ENCODE results near the gene WDR12.
"Not testable (repeated sequence)": the region's sequence is repeated elsewhere in the genome, so short reads cannot be mapped to it uniquely, and the experiment has no call there.

Gene WDR12

DNA sequence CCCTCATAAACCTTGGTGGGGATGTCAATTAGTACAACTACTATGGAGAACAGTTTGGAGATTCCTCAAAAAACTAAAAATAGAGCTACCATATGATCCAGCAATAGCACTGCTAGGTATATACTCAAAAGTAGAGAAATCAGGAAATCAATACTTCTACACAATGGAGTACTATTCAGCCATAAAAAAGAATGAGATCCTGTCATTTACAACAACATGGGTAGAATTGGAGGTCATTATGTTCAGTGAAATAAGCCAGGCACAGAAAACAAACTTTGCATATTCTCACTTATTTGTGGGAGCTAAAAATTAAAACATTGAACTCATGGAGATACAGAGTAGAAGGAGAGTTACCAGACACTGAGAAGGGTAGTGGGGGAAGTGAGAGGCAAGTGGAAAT is 6.0 kb downstream of the WDR12 start:
- H3K9me3 ChIP-seq (ENCODE audit: control extremely low read depth in 1 of 5, control insufficient read depth in 4 of 5, insufficient read depth in 2 of 5, low read depth in 1 of 5, low read length in 4 of 5); H3K27ac ChIP-seq (ENCODE audit: insufficient read depth in 1 of 2, low read depth in 1 of 2, low read length in 2 of 2, poor library complexity in 1 of 2, severe bottlenecking in 2 of 2); H3K4me3 ChIP-seq (ENCODE audit: control insufficient read depth in 1 of 7, extremely low read depth in 1 of 7, insufficient read depth in 4 of 7, low read depth in 2 of 7, low read length in 6 of 7); POLR2A ChIA-PET; DNase-seq; H3K27me3 ChIP-seq (replicated peaks in 2 of 5; ENCODE audit: control insufficient read depth in 4 of 5, insufficient read depth in 5 of 5, low read length in 4 of 5): not testable (repeated sequence)
- CTCF ChIA-PET, result interaction anchor here (1.5 kb wide), 1 partner anchor 35 kb away, joined by 4 read pairs; no protein-coding TSS in a partner anchor
- Histone ChIP-seq H3K36me3 (ENCODE audit: control insufficient read depth in 4 of 4, insufficient read depth in 4 of 4, low read length in 3 of 4) (peaks cover 0 to 19% (median 13%) of the 10 kb centered on the region in 4 experiments), H3K4me1 (ENCODE audit: control extremely low read depth in 1 of 4, control insufficient read depth in 4 of 4, insufficient read depth in 4 of 4, low read length in 3 of 4) (peaks cover 0 to 15% (median 6%) of the 10 kb centered on the region in 4 experiments)

DNA sequence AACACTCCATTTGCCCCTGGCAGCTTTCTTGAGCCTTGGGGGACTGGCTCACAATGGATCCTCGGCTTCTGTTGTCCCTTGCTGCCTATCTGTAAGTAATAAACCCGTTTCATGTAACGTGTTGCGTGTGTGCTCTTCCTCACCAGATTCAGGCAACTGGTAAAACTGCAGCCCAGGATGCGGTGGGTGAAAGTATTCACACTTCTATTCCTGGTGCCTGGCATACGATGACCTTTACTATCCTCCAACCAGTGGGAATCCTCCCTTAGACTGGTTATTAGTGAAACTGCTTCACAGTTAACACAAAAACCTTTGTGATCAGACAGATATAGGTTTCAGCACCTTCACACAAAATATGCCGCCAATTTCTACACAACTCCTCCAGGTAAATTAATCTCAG is 26.3 kb downstream of the WDR12 start:
- Histone ChIP-seq H3K4me1 (ENCODE audit: control extremely low read depth in 1 of 4, control insufficient read depth in 4 of 4, insufficient read depth in 4 of 4, low read length in 3 of 4) (no peaks in the 10 kb centered on the region), H3K4me3 (ENCODE audit: control insufficient read depth in 1 of 7, extremely low read depth in 1 of 7, insufficient read depth in 4 of 7, low read depth in 2 of 7, low read length in 6 of 7) (no peak overlapping the region), H3K36me3 (ENCODE audit: control insufficient read depth in 4 of 4, insufficient read depth in 4 of 4, low read length in 3 of 4) (peaks cover 13 to 70% (median 38%) of the 10 kb centered on the region in 4 experiments), H3K27me3 (replicated peaks in 2 of 5; ENCODE audit: control insufficient read depth in 4 of 5, insufficient read depth in 5 of 5, low read length in 4 of 5) (no peaks in the 10 kb centered on the region), H3K9me3 (ENCODE audit: control extremely low read depth in 1 of 5, control insufficient read depth in 4 of 5, insufficient read depth in 2 of 5, low read depth in 1 of 5, low read length in 4 of 5) (no peaks in the 10 kb centered on the region), H3K27ac (ENCODE audit: insufficient read depth in 1 of 2, low read depth in 1 of 2, low read length in 2 of 2, poor library complexity in 1 of 2, severe bottlenecking in 2 of 2) (no peak overlapping the region)
- WGBS (ENCODE audit: insufficient coverage), result 100% methylated on average over 5 of the region's 7 CpGs
- ChIA-PET CTCF (no interaction called here), POLR2A (interaction anchor here (0.5 kb wide), 1 partner anchor 118 kb away, joined by 3 read pairs; no protein-coding TSS in a partner anchor)
- no peak for DNase-seq

- ChIA-PET CTCF (no interaction called here), POLR2A (no interaction called here)
- Histone ChIP-seq H3K4me1 (ENCODE audit: control extremely low read depth in 1 of 4, control insufficient read depth in 4 of 4, insufficient read depth in 4 of 4, low read length in 3 of 4) (no peaks in the 10 kb centered on the region), H3K9me3 (ENCODE audit: control extremely low read depth in 1 of 5, control insufficient read depth in 4 of 5, insufficient read depth in 2 of 5, low read depth in 1 of 5, low read length in 4 of 5) (no peaks in the 10 kb centered on the region), H3K27me3 (replicated peaks in 2 of 5; ENCODE audit: control insufficient read depth in 4 of 5, insufficient read depth in 5 of 5, low read length in 4 of 5) (no peaks in the 10 kb centered on the region), H3K27ac (ENCODE audit: insufficient read depth in 1 of 2, low read depth in 1 of 2, low read length in 2 of 2, poor library complexity in 1 of 2, severe bottlenecking in 2 of 2) (no peak overlapping the region), H3K36me3 (ENCODE audit: control insufficient read depth in 4 of 4, insufficient read depth in 4 of 4, low read length in 3 of 4) (peaks cover 10 to 66% (median 33%) of the 10 kb centered on the region in 4 experiments), H3K4me3 (ENCODE audit: control insufficient read depth in 1 of 7, extremely low read depth in 1 of 7, insufficient read depth in 4 of 7, low read depth in 2 of 7, low read length in 6 of 7) (no peak overlapping the region)
- DNase-seq, result peak in 2 of 3 donors; percentile 6 to 13
- WGBS (ENCODE audit: insufficient coverage), result 100% methylated on average over 3 of the region's 5 CpGs
These were observed 27.3 kb downstream of the WDR12 start for GRCh38 chr2:202883987-202884675.

DNA sequence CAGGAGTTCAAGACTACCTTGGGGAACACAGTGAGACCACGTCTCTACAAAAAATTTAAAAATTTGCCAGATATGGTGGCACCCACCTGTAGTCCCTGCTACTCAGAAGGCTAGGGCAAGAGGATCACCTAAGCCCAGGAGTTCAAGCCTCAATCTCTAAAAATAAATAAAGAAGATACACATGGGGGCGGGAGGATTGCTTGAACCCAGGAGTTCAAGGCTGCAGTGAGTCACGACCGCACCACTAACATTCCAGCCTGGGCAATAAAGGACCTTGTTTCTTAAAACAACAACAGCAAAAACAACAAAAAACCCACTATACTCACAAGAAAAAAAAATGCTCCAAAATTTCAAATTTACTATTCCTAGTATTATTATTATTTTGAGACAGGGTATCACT is 29.9 kb downstream of the WDR12 start:
- H3K36me3 ChIP-seq (ENCODE audit: control insufficient read depth in 4 of 4, insufficient read depth in 4 of 4, low read length in 3 of 4), result peaks cover 2 to 53% (median 30%) of the 10 kb centered on the region in 4 experiments
- POLR2A ChIA-PET, result no interaction called here
- H3K4me1 ChIP-seq (ENCODE audit: control extremely low read depth in 1 of 4, control insufficient read depth in 4 of 4, insufficient read depth in 4 of 4, low read length in 3 of 4), result no peaks in the 10 kb centered on the region
- no peak overlapping the region for H3K4me3 ChIP-seq (ENCODE audit: control insufficient read depth in 1 of 7, extremely low read depth in 1 of 7, insufficient read depth in 4 of 7, low read depth in 2 of 7, low read length in 6 of 7)
- H3K27ac ChIP-seq (ENCODE audit: insufficient read depth in 1 of 2, low read depth in 1 of 2, low read length in 2 of 2, poor library complexity in 1 of 2, severe bottlenecking in 2 of 2), result no peak overlapping the region
- H3K9me3 ChIP-seq (ENCODE audit: control extremely low read depth in 1 of 5, control insufficient read depth in 4 of 5, insufficient read depth in 2 of 5, low read depth in 1 of 5, low read length in 4 of 5), result no peaks in the 10 kb centered on the region
- no peak for DNase-seq
- CTCF ChIA-PET, result no interaction called here
- H3K27me3 ChIP-seq (replicated peaks in 2 of 5; ENCODE audit: control insufficient read depth in 4 of 5, insufficient read depth in 5 of 5, low read length in 4 of 5), result no peaks in the 10 kb centered on the region
- 94% methylated on average over 3 of the region's 4 CpGs for WGBS (ENCODE audit: insufficient coverage)

- H3K36me3 ChIP-seq (ENCODE audit: control insufficient read depth in 4 of 4, insufficient read depth in 4 of 4, low read length in 3 of 4), result peaks cover 0 to 27% (median 12%) of the 10 kb centered on the region in 4 experiments
- no peaks in the 10 kb centered on the region for H3K4me1 ChIP-seq (ENCODE audit: control extremely low read depth in 1 of 4, control insufficient read depth in 4 of 4, insufficient read depth in 4 of 4, low read length in 3 of 4)
- no CpG with 5 or more reads among the region's 2 CpGs for WGBS (ENCODE audit: insufficient coverage)
- ChIA-PET CTCF (no interaction called here), POLR2A (no interaction called here)
- H3K4me3 ChIP-seq (ENCODE audit: control insufficient read depth in 1 of 7, extremely low read depth in 1 of 7, insufficient read depth in 4 of 7, low read depth in 2 of 7, low read length in 6 of 7), result no peak overlapping the region
- DNase-seq, result no peak
- H3K27ac ChIP-seq (ENCODE audit: insufficient read depth in 1 of 2, low read depth in 1 of 2, low read length in 2 of 2, poor library complexity in 1 of 2, severe bottlenecking in 2 of 2), result no peak overlapping the region
- H3K9me3 ChIP-seq (ENCODE audit: control extremely low read depth in 1 of 5, control insufficient read depth in 4 of 5, insufficient read depth in 2 of 5, low read depth in 1 of 5, low read length in 4 of 5), result no peaks in the 10 kb centered on the region
- H3K27me3 ChIP-seq (replicated peaks in 2 of 5; ENCODE audit: control insufficient read depth in 4 of 5, insufficient read depth in 5 of 5, low read length in 4 of 5), result no peaks in the 10 kb centered on the region
These were observed 33.8 kb downstream of the WDR12 start for GRCh38 chr2:202877699-202878098.

DNA sequence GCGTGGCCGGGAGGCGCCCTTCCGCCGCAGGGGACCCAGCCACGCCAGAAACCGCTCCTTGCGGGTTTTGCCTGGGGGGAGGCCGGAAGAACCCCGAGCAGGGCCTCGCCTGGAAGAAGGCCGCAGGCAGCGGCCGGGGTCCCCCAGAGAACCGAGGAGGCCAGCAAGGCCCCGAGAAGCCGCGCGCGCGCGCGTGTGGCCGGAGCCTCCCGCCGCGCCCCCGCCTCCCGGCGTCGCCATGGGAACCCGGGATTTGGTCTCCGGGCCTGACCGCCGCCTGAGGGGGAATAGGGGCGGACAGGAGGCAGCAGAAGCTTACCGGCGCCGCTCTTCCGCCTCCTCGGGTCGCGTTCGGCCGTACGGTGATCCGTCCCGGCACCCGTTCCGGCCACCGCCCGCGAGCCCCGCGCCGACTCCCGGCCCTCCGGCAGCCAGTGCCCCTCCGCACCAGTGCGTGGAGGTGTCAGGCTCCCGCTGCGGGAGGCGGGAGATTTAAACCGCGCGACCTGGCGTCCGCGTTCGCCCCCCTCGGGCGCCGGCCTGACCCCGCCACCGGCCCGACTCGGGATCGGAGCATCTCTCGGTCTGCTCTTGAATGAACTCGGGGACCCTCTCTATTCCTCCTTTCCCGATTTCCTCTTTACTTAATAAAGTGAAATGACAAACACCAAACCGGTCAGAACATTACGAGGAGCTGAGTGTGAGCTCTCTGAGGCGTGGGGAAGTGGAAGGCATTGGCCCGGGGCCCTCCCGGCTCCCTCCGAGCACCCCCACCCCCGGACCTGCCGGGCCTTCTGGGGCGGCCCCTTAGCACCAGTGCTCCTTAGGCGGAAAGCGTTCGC is 40.0 kb downstream of the WDR12 start, which contains the start of gene ICA1L:
Gene ICA1L (minus strand): TSS at position 467 of the 842 bp plus-strand sequence. CDS start 42,757 bp downstream, outside the sequence.
- peak; percentile 63 to 83 (median 81) for DNase-seq
- Histone ChIP-seq H3K9me3 (ENCODE audit: control extremely low read depth in 1 of 5, control insufficient read depth in 4 of 5, insufficient read depth in 2 of 5, low read depth in 1 of 5, low read length in 4 of 5) (no peaks in the 10 kb centered on the region), H3K27me3 (replicated peaks in 2 of 5; ENCODE audit: control insufficient read depth in 4 of 5, insufficient read depth in 5 of 5, low read length in 4 of 5) (no peaks in the 10 kb centered on the region), H3K4me1 (ENCODE audit: control extremely low read depth in 1 of 4, control insufficient read depth in 4 of 4, insufficient read depth in 4 of 4, low read length in 3 of 4) (peaks cover 0 to 6% (median 0%) of the 10 kb centered on the region in 4 experiments), H3K27ac (ENCODE audit: insufficient read depth in 1 of 2, low read depth in 1 of 2, low read length in 2 of 2, poor library complexity in 1 of 2, severe bottlenecking in 2 of 2) (peak within 1 kb of the TSS; percentile 61 to 82), H3K4me3 (ENCODE audit: control insufficient read depth in 1 of 7, extremely low read depth in 1 of 7, insufficient read depth in 4 of 7, low read depth in 2 of 7, low read length in 6 of 7) (peak within 1 kb of the TSS; percentile 77 to 97 (median 92)), H3K36me3 (ENCODE audit: control insufficient read depth in 4 of 4, insufficient read depth in 4 of 4, low read length in 3 of 4) (no peaks in the 10 kb centered on the region)
- ChIA-PET POLR2A (interaction anchor here (1.2 kb wide), 1 partner anchor 237 kb away, joined by 3 read pairs; the partner anchor contains the start of gene FAM117B), CTCF (interaction anchor here (0.8 to 1.7 kb wide), 7 partner anchors 10 to 282 kb away, joined by 3 to 5 read pairs (median 4); no protein-coding TSS in a partner anchor)
- under 1% methylated on average over 78 of the region's 93 CpGs for WGBS (ENCODE audit: insufficient coverage)
